ENCODE data around the gene NR1D2.

The NR1D2 gene

DNA sequence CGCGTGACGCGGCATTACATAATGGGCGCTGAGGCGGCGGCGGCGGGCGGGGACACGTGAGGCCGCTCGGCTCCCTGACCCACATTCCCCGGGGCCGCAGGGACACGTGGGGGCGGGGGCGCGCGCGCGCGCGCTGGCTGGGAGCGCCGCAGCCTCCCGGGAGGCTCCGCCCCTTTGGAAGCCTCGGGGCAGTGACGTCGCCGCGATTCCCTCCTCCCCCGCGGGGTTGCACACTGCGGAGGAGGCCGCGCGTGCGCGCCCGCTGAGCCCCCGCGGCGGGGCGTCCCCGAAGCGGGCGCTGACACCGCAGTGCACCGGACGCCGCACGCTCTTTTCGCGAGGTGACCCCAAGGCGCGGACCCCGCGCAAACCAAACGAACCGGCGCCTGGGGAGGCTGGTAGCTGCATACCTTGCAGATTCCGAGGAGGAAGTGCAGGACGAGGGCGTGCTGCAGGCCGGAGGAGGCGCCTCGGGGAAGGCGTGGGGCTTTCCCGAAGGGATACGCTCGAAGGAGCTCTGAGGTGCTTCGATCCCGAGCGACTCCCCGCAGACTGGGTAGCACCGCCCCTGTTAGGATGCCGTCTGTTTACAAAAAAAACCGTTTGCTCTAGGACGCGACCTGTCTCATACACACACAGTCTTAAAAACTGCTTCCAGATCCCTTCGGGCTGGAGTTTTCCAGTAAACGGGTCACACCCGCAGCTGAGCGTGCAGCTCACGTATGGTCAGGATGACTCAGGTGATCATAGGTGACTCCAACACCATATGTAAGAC is 1.0 kb downstream of the NR1D2 start:
- peak; percentile 93 for DNase-seq
- in situ Hi-C loops (cut with HindIII; ENCODE audit: low pct_ligation_motif_present, low sequenced_read_pairs) = no loop called here
- Histone ChIP-seq H3K4me3 (ENCODE audit: low read depth, low read length) (peak overlapping the region; percentile 79), H3K36me3 (replicated peaks) (no peaks in the 10 kb centered on the region), H3K27ac (peak overlapping the region; percentile 87), H3K27me3 (replicated peaks) (no peaks in the 10 kb centered on the region)
- TF ChIP-seq, protein P1, sequence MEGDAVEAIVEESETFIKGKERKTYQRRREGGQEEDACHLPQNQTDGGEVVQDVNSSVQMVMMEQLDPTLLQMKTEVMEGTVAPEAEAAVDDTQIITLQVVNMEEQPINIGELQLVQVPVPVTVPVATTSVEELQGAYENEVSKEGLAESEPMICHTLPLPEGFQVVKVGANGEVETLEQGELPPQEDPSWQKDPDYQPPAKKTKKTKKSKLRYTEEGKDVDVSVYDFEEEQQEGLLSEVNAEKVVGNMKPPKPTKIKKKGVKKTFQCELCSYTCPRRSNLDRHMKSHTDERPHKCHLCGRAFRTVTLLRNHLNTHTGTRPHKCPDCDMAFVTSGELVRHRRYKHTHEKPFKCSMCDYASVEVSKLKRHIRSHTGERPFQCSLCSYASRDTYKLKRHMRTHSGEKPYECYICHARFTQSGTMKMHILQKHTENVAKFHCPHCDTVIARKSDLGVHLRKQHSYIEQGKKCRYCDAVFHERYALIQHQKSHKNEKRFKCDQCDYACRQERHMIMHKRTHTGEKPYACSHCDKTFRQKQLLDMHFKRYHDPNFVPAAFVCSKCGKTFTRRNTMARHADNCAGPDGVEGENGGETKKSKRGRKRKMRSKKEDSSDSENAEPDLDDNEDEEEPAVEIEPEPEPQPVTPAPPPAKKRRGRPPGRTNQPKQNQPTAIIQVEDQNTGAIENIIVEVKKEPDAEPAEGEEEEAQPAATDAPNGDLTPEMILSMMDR (IDR thresholded peaks at IDR 0.05; ENCODE audit: low read depth, low read length, missing control alignments) = no peak

DNA sequence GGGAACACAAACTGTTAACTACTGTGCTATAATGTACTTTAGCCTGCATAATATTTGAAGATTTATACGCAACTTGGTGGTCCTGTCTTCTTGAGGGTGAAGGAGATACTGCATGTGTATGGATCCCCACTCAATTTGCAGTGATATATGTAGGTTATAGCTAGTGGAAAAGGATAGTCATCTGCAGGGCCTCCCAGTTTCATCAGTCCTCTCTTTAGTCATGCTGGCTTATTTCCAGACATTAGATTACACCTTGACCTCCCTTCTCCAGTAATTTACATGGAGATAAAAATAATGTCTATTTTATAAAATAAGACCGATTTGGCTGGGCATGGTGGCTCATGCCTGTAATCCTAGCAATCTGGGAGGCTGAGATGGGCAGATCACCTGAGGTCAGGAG is 3.7 kb downstream of the NR1D2 start:
- no peak overlapping the region for H3K27ac ChIP-seq
- TF ChIP-seq, protein P1 (IDR thresholded peaks at IDR 0.05; ENCODE audit: low read depth, low read length, missing control alignments) = no peak
- DNase-seq = no peak
- no peaks in the 10 kb centered on the region for H3K36me3 ChIP-seq (replicated peaks)
- in situ Hi-C loops (cut with HindIII; ENCODE audit: low pct_ligation_motif_present, low sequenced_read_pairs) = no loop called here
- H3K4me3 ChIP-seq (ENCODE audit: low read depth, low read length) = no peak overlapping the region
- no peaks in the 10 kb centered on the region for H3K27me3 ChIP-seq (replicated peaks)

DNA sequence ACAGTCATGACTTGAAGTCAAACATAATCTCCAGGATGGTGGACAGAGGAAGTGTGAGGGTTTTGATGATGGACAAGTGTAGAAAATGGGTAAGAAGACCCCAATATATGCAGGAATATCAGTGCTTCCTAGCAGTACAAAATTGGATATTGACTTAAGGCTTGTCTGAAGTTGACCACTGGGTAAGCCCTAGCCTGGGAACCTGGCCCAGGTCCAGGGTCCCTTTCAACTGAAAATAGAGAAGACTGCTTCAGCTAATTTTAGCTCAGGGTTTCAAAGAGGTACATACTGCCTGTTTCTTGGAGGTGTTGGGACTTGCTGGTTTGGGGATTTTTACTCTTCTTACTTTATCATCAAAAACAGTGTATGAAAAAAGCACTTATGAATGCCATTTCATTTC is 4.7 kb downstream of the NR1D2 start:
- Histone ChIP-seq H3K27ac (no peak overlapping the region), H3K4me3 (ENCODE audit: low read depth, low read length) (no peak overlapping the region)
- TF ChIP-seq, protein P1 (IDR thresholded peaks at IDR 0.05; ENCODE audit: low read depth, low read length, missing control alignments) = no peak

DNA sequence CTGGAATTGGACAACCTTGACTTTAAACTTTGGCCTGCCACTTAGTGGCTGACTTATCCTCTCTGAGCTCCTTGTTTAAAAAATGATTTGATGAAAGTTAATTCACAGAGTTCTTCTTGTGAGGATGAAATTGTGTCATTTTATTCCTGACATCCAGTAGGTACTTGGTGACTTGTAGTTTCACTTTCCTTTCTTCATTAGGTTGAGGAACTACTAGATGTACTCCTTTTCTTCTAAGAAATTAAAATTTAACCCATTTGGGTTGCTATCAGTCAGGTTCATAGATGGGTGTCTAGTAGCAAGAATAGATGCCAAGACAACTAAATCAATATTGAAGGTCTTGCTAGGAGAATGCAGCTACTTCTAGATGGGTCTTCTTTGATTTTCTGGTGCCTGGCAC is 5.2 kb downstream of the NR1D2 start:
- H3K27me3 ChIP-seq (replicated peaks) = no peaks in the 10 kb centered on the region
- H3K4me3 ChIP-seq (ENCODE audit: low read depth, low read length) = no peak overlapping the region
- no peak overlapping the region for H3K27ac ChIP-seq
- H3K36me3 ChIP-seq (replicated peaks) = no peaks in the 10 kb centered on the region
- TF ChIP-seq, protein P1 (IDR thresholded peaks at IDR 0.05; ENCODE audit: low read depth, low read length, missing control alignments) = no peak
- in situ Hi-C loops (cut with HindIII; ENCODE audit: low pct_ligation_motif_present, low sequenced_read_pairs) = no loop called here
- no peak for DNase-seq

More for the DNA sequence above, 4.7 kb downstream of the NR1D2 start:
- Histone ChIP-seq H3K27me3 (replicated peaks) (no peaks in the 10 kb centered on the region), H3K36me3 (replicated peaks) (no peaks in the 10 kb centered on the region)
- DNase-seq = no peak
- in situ Hi-C loops (cut with HindIII; ENCODE audit: low pct_ligation_motif_present, low sequenced_read_pairs) = no loop called here

DNA sequence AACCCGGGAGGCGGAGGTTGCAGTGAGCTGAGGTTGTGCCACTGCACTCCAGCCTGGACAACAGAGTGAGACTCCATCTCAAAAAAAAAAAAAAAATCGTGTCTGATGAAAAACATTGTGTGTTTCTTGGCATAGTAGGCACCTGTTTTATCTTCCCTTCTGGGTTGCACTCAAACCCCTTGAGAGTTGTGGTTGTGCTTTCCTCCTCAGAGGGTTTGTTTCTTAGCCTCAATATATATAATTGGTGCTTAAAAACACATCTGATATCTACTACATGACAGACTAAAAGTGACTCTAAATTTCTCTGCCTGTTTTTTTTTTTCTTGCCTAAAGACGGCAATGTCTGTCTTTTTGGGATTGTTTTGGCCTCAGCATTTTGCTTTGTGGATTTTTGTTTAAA is 7.6 kb downstream of the NR1D2 start:
- Histone ChIP-seq H3K4me3 (ENCODE audit: low read depth, low read length) (no peak overlapping the region), H3K27ac (no peak overlapping the region), H3K27me3 (replicated peaks) (no peaks in the 10 kb centered on the region), H3K36me3 (replicated peaks) (no peaks in the 10 kb centered on the region)
- in situ Hi-C loops (cut with HindIII; ENCODE audit: low pct_ligation_motif_present, low sequenced_read_pairs) = no loop called here
- TF ChIP-seq, protein P1 (IDR thresholded peaks at IDR 0.05; ENCODE audit: low read depth, low read length, missing control alignments) = no peak
- DNase-seq = no peak

DNA sequence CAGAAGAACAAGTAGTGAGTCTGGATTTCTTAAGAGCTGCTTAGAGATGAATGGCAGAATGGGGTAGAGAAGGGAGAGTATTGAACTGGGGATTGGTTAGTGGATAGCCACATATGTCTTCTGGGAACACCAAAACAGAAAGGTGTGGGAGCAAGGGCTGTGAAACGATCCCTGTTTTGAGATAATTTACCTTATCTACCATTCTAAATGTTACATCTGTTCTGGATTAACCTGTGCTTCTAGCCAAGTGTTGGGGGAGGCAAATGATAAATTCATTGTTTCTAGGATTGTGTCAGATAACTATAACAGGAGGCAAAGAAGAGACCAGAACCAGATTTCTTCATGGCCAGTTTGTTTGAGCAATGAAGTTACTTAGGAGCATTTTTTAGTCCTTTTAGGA is 8.4 kb downstream of the NR1D2 start:
- no peaks in the 10 kb centered on the region for H3K36me3 ChIP-seq (replicated peaks)
- in situ Hi-C loops (cut with HindIII; ENCODE audit: low pct_ligation_motif_present, low sequenced_read_pairs) = no loop called here
- DNase-seq = no peak
- H3K4me3 ChIP-seq (ENCODE audit: low read depth, low read length) = no peak overlapping the region
- H3K27me3 ChIP-seq (replicated peaks) = no peaks in the 10 kb centered on the region
- TF ChIP-seq, protein P1 (IDR thresholded peaks at IDR 0.05; ENCODE audit: low read depth, low read length, missing control alignments) = no peak
- no peak overlapping the region for H3K27ac ChIP-seq

Measured in brain microvascular endothelial cell (primary cell).